Stimulated activated CD4-positive, alpha-beta T cell treated with anti-CD3 and anti-CD28 coated beads, TNF-alpha, amount 100 ng/mL, for 4 hours (primary cell): ENCODE data around the gene GCLC.
A peak's percentile ranks its signal among the peaks of the same experiment; 100 is the strongest.
"Not testable (repeated sequence)": the region's sequence is repeated elsewhere in the genome, so short reads cannot be mapped to it uniquely, and the experiment has no call there.

Experiments
- DNase-seq, 3 experiments: peaks; one replicate each; pipeline ENCODE4 v3.0.0-alpha.2; 2020; ENCODE audit warnings: low read depth in 3 of 3

Gene GCLC

GRCh38 chr6:53494076-53494475 is 50.8 kb downstream of the GCLC start:
- DNase-seq, result no peak

- no peak for DNase-seq
Observed at GRCh38 chr6:53493635-53494025, 51.3 kb downstream of the GCLC start.

- no peak for DNase-seq
Observed at GRCh38 chr6:53492860-53493634, 51.9 kb downstream of the GCLC start.

- DNase-seq, result no peak
Observed at GRCh38 chr6:53487080-53487479, 57.8 kb downstream of the GCLC start.

GRCh38 chr6:53486679-53487078 is 58.2 kb downstream of the GCLC start:
- no peak for DNase-seq

GRCh38 chr6:53484476-53485280 is 60.2 kb downstream of the GCLC start:
- peak; percentile 29 to 54 (median 40) for DNase-seq

GRCh38 chr6:53483423-53484353 is 61.2 kb downstream of the GCLC start:
- DNase-seq, result no peak

GRCh38 chr6:53481323-53481722 is 63.6 kb downstream of the GCLC start:
- no peak for DNase-seq

- not testable (repeated sequence) for DNase-seq
Observed at GRCh38 chr6:53480774-53481173, 64.1 kb downstream of the GCLC start.

- no peak for DNase-seq
Observed at GRCh38 chr6:53479871-53480270, 65.0 kb downstream of the GCLC start.

- DNase-seq, result no peak
Observed at GRCh38 chr6:53476964-53477363, 67.9 kb downstream of the GCLC start.

- DNase-seq, result no peak
Observed at GRCh38 chr6:53474010-53474409, 70.9 kb downstream of the GCLC start.

GRCh38 chr6:53469163-53469562 is 75.7 kb downstream of the GCLC start:
- no peak for DNase-seq

- DNase-seq, result no peak
Observed at GRCh38 chr6:53466257-53466656, 78.6 kb downstream of the GCLC start.

GRCh38 chr6:53465732-53466131 is 79.2 kb downstream of the GCLC start:
- no peak for DNase-seq

- DNase-seq, result no peak
Observed at GRCh38 chr6:53464927-53465460, 79.9 kb downstream of the GCLC start.

- DNase-seq, result no peak
Observed at GRCh38 chr6:53464483-53464882, 80.4 kb downstream of the GCLC start.

GRCh38 chr6:53461696-53462095 is 83.2 kb downstream of the GCLC start:
- DNase-seq, result no peak

GRCh38 chr6:53461041-53461656 is 83.8 kb downstream of the GCLC start:
- DNase-seq, result no peak

- no peak for DNase-seq
Observed at GRCh38 chr6:53458105-53458866, 86.6 kb downstream of the GCLC start.

GRCh38 chr6:53456809-53457208 is 88.1 kb downstream of the GCLC start:
- DNase-seq, result no peak
